ENCODE data around the gene ZNF493. TPM values are rescaled to one million over a fixed set of nuclear protein-coding genes. Genes with fewer than 3 reads are reported as not detected.

Gene ZNF493
- total RNA-seq, 4 donors from 2014 or later = 8.3 to 24.2 (median 8.9) TPM

DNA sequence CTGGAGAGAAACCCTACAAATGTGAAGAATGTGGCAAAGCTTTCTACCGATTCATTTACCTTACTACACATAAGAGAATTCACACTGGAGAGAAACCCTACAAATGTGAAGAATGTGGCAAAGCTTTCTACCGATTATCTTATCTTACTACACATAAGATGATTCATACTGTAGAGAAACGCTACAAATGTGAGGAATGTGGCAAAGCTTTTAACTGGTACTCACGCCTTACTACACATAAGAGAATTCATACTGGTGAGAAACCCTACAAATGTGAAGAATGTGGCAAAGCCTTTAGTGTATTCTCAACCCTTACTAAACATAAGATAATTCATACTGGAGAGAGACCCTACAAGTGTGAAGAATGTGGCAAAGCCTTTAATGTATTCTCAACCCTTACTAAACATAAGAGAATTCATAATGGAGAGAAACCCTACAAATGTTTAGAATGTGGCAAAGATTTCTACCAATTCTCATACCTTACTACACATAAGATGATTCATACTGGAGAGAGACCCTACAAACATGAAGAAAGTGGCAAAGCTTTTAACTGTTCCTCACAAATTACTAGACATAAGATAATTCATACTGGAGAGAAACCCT is 12.9 kb upstream of the ZNF493 start:
- Histone ChIP-seq H3K27ac (no peak overlapping the region), H3K9me3 (peaks cover 0 to 91% (median 76%) of the 10 kb centered on the region in 3 donors), H3K4me1 (no peaks in the 10 kb centered on the region), H3K36me3 (peaks cover 0 to 34% (median 0%) of the 10 kb centered on the region in 3 donors), H3K4me3 (no peak overlapping the region), H3K27me3 (no peaks in the 10 kb centered on the region)
- TF ChIP-seq, protein P1, sequence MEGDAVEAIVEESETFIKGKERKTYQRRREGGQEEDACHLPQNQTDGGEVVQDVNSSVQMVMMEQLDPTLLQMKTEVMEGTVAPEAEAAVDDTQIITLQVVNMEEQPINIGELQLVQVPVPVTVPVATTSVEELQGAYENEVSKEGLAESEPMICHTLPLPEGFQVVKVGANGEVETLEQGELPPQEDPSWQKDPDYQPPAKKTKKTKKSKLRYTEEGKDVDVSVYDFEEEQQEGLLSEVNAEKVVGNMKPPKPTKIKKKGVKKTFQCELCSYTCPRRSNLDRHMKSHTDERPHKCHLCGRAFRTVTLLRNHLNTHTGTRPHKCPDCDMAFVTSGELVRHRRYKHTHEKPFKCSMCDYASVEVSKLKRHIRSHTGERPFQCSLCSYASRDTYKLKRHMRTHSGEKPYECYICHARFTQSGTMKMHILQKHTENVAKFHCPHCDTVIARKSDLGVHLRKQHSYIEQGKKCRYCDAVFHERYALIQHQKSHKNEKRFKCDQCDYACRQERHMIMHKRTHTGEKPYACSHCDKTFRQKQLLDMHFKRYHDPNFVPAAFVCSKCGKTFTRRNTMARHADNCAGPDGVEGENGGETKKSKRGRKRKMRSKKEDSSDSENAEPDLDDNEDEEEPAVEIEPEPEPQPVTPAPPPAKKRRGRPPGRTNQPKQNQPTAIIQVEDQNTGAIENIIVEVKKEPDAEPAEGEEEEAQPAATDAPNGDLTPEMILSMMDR (IDR thresholded peaks at IDR 0.05) = no peak
- no peak for TF ChIP-seq POLR2A (IDR thresholded peaks at IDR 0.05)
- no peak for DNase-seq
- intact Hi-C loops (cut with DNase I) = no loop called here
- 87% methylated on average over 4 of the region's 4 CpGs for whole genome bisulfite sequencing, 2 donors

DNA sequence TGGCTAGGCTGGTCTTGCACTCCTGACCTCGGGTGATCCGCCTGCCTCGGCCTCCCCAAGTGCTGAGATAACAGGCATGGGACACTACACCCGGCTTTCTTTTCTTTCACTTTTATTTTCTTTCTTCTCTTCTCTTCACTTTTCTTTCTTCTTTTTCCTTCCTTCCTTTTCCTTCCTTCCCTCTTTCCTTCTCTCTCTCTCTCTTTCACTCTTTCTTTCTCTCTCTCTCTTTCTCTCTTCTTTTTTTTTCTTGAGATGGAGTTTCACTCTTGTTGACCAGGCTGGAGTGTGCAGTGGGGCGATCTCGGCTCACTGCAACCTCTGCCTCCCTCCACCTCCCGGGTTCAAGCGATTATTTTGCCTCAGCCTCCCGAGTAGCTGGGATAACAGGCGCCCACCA is 812 bp upstream of the ZNF493 start:
- H3K36me3 ChIP-seq = peaks cover 0 to 24% (median 0%) of the 10 kb centered on the region in 3 donors
- H3K9me3 ChIP-seq = peaks cover 0 to 11% (median 0%) of the 10 kb centered on the region in 3 donors
- DNase-seq = no peak
- no peak overlapping the region for H3K4me3 ChIP-seq
- peak overlapping the region in 1 of 4 donors; percentile 86 for H3K27ac ChIP-seq
- WGBS, 2 donors = 97% methylated on average over 8 to 9 of the region's 10 CpGs
- TF ChIP-seq POLR2A (IDR thresholded peaks at IDR 0.05) = no peak
- TF ChIP-seq, protein P1 (IDR thresholded peaks at IDR 0.05) = no peak
- H3K27me3 ChIP-seq = no peaks in the 10 kb centered on the region
- H3K4me1 ChIP-seq = peaks cover 0 to 17% (median 11%) of the 10 kb centered on the region in 3 donors
- intact Hi-C loops (cut with DNase I) = no loop called here

DNA sequence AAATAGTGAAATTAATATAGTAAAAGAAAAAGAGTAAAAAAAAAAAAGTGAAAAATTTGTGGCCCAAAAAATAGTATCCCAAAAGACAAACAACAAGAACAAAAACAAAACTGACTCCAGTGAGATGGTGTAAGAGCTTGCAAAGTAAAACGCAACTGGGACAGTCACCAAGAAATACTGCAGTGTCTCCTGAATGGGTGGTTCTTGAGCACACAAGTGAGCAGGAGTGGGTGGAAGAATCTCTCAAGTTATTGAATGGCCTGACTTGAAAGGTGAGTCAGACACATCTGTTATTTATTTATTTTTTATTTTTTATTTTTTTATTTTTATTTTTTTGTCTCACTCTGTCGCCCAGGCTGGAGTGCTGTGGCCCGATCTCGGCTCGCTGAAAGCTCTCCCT is 1.9 kb downstream of the ZNF493 start:
- no peak for DNase-seq
- Histone ChIP-seq H3K36me3 (peaks cover 0 to 49% (median 0%) of the 10 kb centered on the region in 3 donors), H3K4me1 (peaks cover 0 to 17% (median 11%) of the 10 kb centered on the region in 3 donors), H3K27ac (no peak overlapping the region), H3K27me3 (no peaks in the 10 kb centered on the region), H3K4me3 (no peak overlapping the region), H3K9me3 (peaks cover 0 to 31% (median 6%) of the 10 kb centered on the region in 3 donors)
- 80 to 96% methylated on average over 5 of the region's 5 CpGs for WGBS, 2 donors
- intact Hi-C loops (cut with DNase I) = no loop called here
- no peak for TF ChIP-seq POLR2A (IDR thresholded peaks at IDR 0.05)
- TF ChIP-seq, protein P1 (IDR thresholded peaks at IDR 0.05) = no peak

DNA sequence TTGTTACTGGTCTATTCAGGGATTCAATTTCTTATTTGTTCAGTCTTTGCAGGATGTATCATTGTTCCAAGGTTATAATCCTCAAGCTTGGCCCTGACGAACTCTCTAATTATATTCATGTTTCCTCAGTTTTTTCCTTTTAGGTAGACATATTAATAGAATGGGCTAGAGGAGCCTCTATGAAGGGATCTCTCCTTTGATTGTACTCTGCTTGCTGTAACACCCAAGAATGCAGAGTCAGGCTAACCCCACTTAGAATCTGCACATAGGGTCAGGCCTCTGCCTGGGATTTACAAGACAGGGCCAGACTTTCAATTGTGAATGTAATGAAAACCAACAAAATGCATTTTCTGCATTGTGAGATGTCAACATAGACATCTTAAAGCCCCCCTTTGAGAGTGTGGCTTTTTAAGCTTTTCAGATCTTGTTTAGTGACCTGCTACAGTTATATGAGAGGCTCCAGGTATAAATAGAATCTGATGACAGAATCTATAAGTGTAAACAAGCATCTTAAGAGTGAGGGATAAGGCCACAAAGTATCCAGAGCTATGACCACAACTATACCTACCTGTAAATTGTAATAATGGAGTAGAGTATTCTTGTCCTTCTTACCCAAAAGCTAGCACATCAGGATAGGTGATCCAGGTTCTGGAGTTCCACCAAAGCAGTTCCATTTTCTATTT is 5.5 kb downstream of the ZNF493 start:
- Histone ChIP-seq H3K27me3 (no peaks in the 10 kb centered on the region), H3K9me3 (peaks cover 0 to 50% (median 6%) of the 10 kb centered on the region in 3 donors), H3K36me3 (peaks cover 0 to 83% (median 0%) of the 10 kb centered on the region in 3 donors), H3K27ac (no peak overlapping the region), H3K4me1 (peaks cover 0 to 11% (median 11%) of the 10 kb centered on the region in 3 donors), H3K4me3 (no peak overlapping the region)
- WGBS, 2 donors = 94 to 100% methylated on average over 1 of the region's 1 CpG
- TF ChIP-seq, protein P1 (IDR thresholded peaks at IDR 0.05) = no peak
- DNase-seq = no peak
- intact Hi-C loops (cut with DNase I) = no loop called here

DNA sequence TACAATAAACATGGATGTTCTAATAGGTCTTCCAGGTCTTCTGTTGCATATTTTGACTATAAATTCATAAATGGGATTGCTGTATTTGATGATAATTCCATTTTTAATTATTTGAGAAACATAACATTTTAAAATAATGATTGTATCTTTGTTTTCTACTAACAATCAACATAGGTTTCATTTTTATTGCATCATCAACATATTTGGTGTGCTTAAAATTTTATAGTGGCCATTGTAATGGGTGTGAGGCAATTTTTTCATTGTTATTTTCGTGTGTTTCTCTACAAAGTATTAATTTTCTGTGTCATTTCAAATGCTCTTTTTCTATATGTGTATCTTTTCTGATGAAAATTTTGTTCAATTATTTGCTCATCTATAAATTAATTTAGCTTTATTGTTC is 13.2 kb downstream of the ZNF493 start:
- intact Hi-C loops (cut with DNase I) = no loop called here
- Histone ChIP-seq H3K27me3 (no peaks in the 10 kb centered on the region), H3K36me3 (peaks cover 0 to 100% (median 3%) of the 10 kb centered on the region in 3 donors), H3K4me1 (no peaks in the 10 kb centered on the region), H3K4me3 (no peak overlapping the region), H3K27ac (no peak overlapping the region), H3K9me3 (peaks cover 0 to 69% (median 33%) of the 10 kb centered on the region in 3 donors)
- 90 to 100% methylated on average over 1 of the region's 1 CpG for WGBS, 2 donors
- TF ChIP-seq POLR2A (IDR thresholded peaks at IDR 0.05) = no peak
- TF ChIP-seq, protein P1 (IDR thresholded peaks at IDR 0.05) = no peak
- no peak for DNase-seq

All from esophagus squamous epithelium (tissue), 5 donors.